Endothelial cell of umbilical vein (primary cell): ENCODE measurements around the gene CCR3. TPM values are rescaled to one million over a fixed set of nuclear protein-coding genes. Genes with fewer than 3 reads are reported as not detected.

Experiments used
- BruUV-seq: library from RNA; stranded (reverse); fragments of 400-500 nt; replicated peaks from 2 replicates; lab custom pipeline; 2021; lab: Mats Ljungman, UMichigan
- CTCF ChIA-PET: fragments of 300-600, 350-600 bp; sonication (Branson Sonifier 250); formaldehyde crosslinking; loops from one replicate; lab custom pipeline; 2021; ENCODE audit warnings: antibody characterized with exemption, inconsistent platforms; lab: Charles Lee
- POLR2A ChIA-PET: fragments of 300-600, 350-600 bp; sonication (Branson Sonifier 250); formaldehyde crosslinking; loops from one replicate; lab custom pipeline; 2021; ENCODE audit warnings: antibody characterized with exemption, inconsistent platforms; lab: Charles Lee
- DNase-seq: peaks from one replicate; pipeline ENCODE4 v3.0.0-alpha.2; 2011; ENCODE audit warnings: low read depth, low spot score
- FAIRE-seq: peaks from 2 replicates; lab custom pipeline; 2011; peaks lifted over from hg19 to GRCh38; lab: Jason Lieb, UNC
- H2AFZ ChIP-seq: 2 replicates; pipeline ENCODE4 v1.6.0; 2012; ENCODE audit warnings: low read depth, low read length, control low read depth, inconsistent platforms
- H3K27ac ChIP-seq: 2 replicates; pipeline ENCODE4 v1.5.1; 2011; ENCODE audit warnings: low read depth, mild to moderate bottlenecking, control low read depth, low read length, moderate library complexity; ENCODE audit not compliant: insufficient read depth
- H3K27me3 ChIP-seq, 2 experiments: 2 replicates each; pipeline versions ENCODE4 v1.6.0 to v1.6.1; 2011; ENCODE audit warnings: low read length in 2 of 2, mixed read lengths in 1 of 2; ENCODE audit not compliant: control insufficient read depth in 2 of 2, insufficient read depth in 2 of 2
- H3K36me3 ChIP-seq, 2 experiments: 2 replicates in 1 of 2; 3 replicates in 1 of 2; pipeline ENCODE4 v1.5.1; 2011; ENCODE audit warnings: low read length in 2 of 2, mild to moderate bottlenecking in 1 of 2, moderate library complexity in 1 of 2; ENCODE audit not compliant: control insufficient read depth in 2 of 2, insufficient read depth in 2 of 2; ENCODE audit errors: extremely low read depth in 1 of 2
- H3K4me1 ChIP-seq: 3 replicates; pipeline ENCODE4 v1.5.1; 2011; ENCODE audit warnings: mild to moderate bottlenecking, low read length; ENCODE audit not compliant: control insufficient read depth, insufficient read depth; ENCODE audit errors: extremely low read depth
- H3K4me2 ChIP-seq: 2 replicates; pipeline ENCODE4 v1.6.1; 2011; ENCODE audit warnings: low read length, control low read depth, mixed read lengths; ENCODE audit not compliant: insufficient read depth
- H3K4me3 ChIP-seq, 3 experiments: fragments of 200-600 bp in 1 of 3; sonication (generic), shearing (Covaris generic) in 1 of 3; replicated peaks in 1 of 3; 2 replicates each; pipeline ENCODE4 v1.5.1; 2011 to 2016; ENCODE audit warnings: control low read depth in 3 of 3, low read length in 3 of 3, mild to moderate bottlenecking in 2 of 3, inconsistent platforms in 1 of 3, low read depth in 1 of 3, moderate library complexity in 1 of 3; ENCODE audit not compliant: insufficient read depth in 1 of 3
- H3K79me2 ChIP-seq: 2 replicates; pipeline ENCODE4 v1.6.0; 2012; ENCODE audit warnings: low read length, inconsistent platforms; ENCODE audit not compliant: control insufficient read depth, insufficient read depth
- H3K9ac ChIP-seq: replicated peaks from 2 replicates; pipeline ENCODE3; 2011; ENCODE audit warnings: low read length, control low read depth; ENCODE audit not compliant: insufficient read depth; ENCODE audit errors: extremely low read depth
- H3K9me1 ChIP-seq: replicated peaks from 3 replicates; pipeline ENCODE4 v1.6.0; 2011; ENCODE audit warnings: mild to moderate bottlenecking, low read length; ENCODE audit not compliant: control insufficient read depth, insufficient read depth; ENCODE audit errors: extremely low read depth
- H3K9me3 ChIP-seq: replicated peaks from 2 replicates; pipeline ENCODE4 v1.5.1; 2012; ENCODE audit warnings: low read length, inconsistent platforms; ENCODE audit not compliant: control insufficient read depth, insufficient read depth
- H4K20me1 ChIP-seq: replicated peaks from 2 replicates; pipeline ENCODE3; 2011; ENCODE audit warnings: mild to moderate bottlenecking, low read length; ENCODE audit not compliant: control insufficient read depth, insufficient read depth; ENCODE audit errors: extremely low read depth
- CTCF ChIP-seq, 2 donors: IDR thresholded peaks; 1 replicate in 1 of 2; 2 replicates in 1 of 2; pipeline ENCODE4 v1.5.1; 2011; ENCODE audit warnings: low read length in 2 of 2, mild to moderate bottlenecking in 2 of 2, moderate library complexity in 2 of 2, control low read depth in 1 of 2, inconsistent platforms in 1 of 2, low read depth in 1 of 2; ENCODE audit not compliant: insufficient read depth in 1 of 2; ENCODE audit errors: extremely low read depth in 1 of 2
- EZH2 ChIP-seq: IDR thresholded peaks from 2 replicates; pipeline ENCODE4 v1.6.1; 2012; ENCODE audit warnings: borderline replicate concordance, low read depth, mild to moderate bottlenecking, moderate library complexity, low read length, inconsistent platforms; ENCODE audit not compliant: severe bottlenecking
- FOS ChIP-seq: IDR thresholded peaks from 2 replicates; pipeline ENCODE4 v1.6.1; 2011; ENCODE audit warnings: mild to moderate bottlenecking, low read length, moderate library complexity, borderline replicate concordance; ENCODE audit not compliant: insufficient read depth
- GATA2 ChIP-seq: IDR thresholded peaks from 2 replicates; pipeline ENCODE4 v1.7.0; 2011; ENCODE audit warnings: low read depth, mild to moderate bottlenecking, moderate library complexity, mixed read lengths, low read length; ENCODE audit not compliant: insufficient read length, insufficient read depth
- JUN ChIP-seq: IDR thresholded peaks from 2 replicates; pipeline ENCODE4 v1.6.1; 2011; ENCODE audit warnings: borderline replicate concordance, low read depth; ENCODE audit not compliant: insufficient read length, insufficient read depth
- MAX ChIP-seq: IDR thresholded peaks from 2 replicates; pipeline ENCODE4 v1.6.1; 2011; ENCODE audit not compliant: insufficient read depth, insufficient read length
- MYC ChIP-seq: IDR thresholded peaks from one replicate; pipeline ENCODE4 v1.6.1; 2011; ENCODE audit warnings: mild to moderate bottlenecking, low read depth, low read length
- POLR2A ChIP-seq: IDR thresholded peaks from 2 replicates; pipeline ENCODE4 v1.6.1; 2012; ENCODE audit warnings: low read depth, mild to moderate bottlenecking, control low read depth, low read length
- POLR2AphosphoS5 ChIP-seq: IDR thresholded peaks from 2 replicates; pipeline ENCODE4 v1.6.1; 2012; ENCODE audit warnings: low read depth, mild to moderate bottlenecking, control low read depth, low read length, moderate library complexity; ENCODE audit not compliant: insufficient read depth
- dilution Hi-C: fragments of 300-500 bp; cut with MboI; formaldehyde crosslinking; loops from one replicate; pipeline ENCODE4 v1.15.0; 2019; ENCODE audit warnings: low sequenced_read_pairs; ENCODE audit not compliant: extremely low pct_ligation_motif_present
- intact Hi-C: fragments of 100-400 bp; cut with micrococcal nuclease; formaldehyde crosslinking; loops from one replicate; pipeline ENCODE4 v1.10.0; 2022
- polyA plus RNA-seq, 4 experiments: library from polyadenylated mRNA; depleted of rRNA in 3 of 4; stranded (reverse) in 3 of 4; unstranded in 1 of 4; fragments of >200 nt; gene quantifications; 2 replicates each; pipeline versions ENCODE4 v1.2.1 to v1.2.3, GENCODE V29; 2011 to 2012; ENCODE audit warnings: missing spikeins in 1 of 4
- total RNA-seq: library from RNA; stranded (reverse); gene quantifications from 2 replicates; pipeline ENCODE4 v1.2.3, GENCODE V29; 2021

The CCR3 gene
- total and polyA plus RNA-seq, 2 donors (not counting 3 experiments of a cell fraction or from before 2014, with no cell fraction given) = not detected

- H3K27me3 ChIP-seq = peaks cover 0 to 19% of the 10 kb centered on the region in 2 experiments
- no peaks in the 10 kb centered on the region for H3K4me1 ChIP-seq
- no peak overlapping the region for H3K4me2 ChIP-seq
- H3K9ac ChIP-seq = no peak overlapping the region
- FAIRE-seq = no peak
- TF ChIP-seq FOS (no peak), POLR2AphosphoS5 (no peak), MYC (no peak)
- H3K27ac ChIP-seq = no peak overlapping the region
- no peaks in the 10 kb centered on the region for H3K9me1 ChIP-seq
- BruUV-seq = no TSS peak
- dilution Hi-C loops (no loop called here), intact Hi-C loops (no loop called here)
- CTCF ChIA-PET = no interaction called here
- no peaks in the 10 kb centered on the region for H3K36me3 ChIP-seq
- no peak overlapping the region for H2AFZ ChIP-seq
- POLR2A ChIA-PET = no interaction called here
- H3K79me2 ChIP-seq = no peaks in the 10 kb centered on the region
- no peak for DNase-seq
- no peaks in the 10 kb centered on the region for H3K9me3 ChIP-seq
- no peaks in the 10 kb centered on the region for H4K20me1 ChIP-seq
- no peak overlapping the region for H3K4me3 ChIP-seq
Measured at GRCh38 chr3:46304739-46305138, 62.5 kb downstream of the CCR3 start.

GRCh38 chr3:46312991-46313390 lies 70.7 kb downstream of the CCR3 start:
- H3K4me1 ChIP-seq = no peaks in the 10 kb centered on the region
- intact Hi-C loops = no loop called here
- no peaks in the 10 kb centered on the region for H3K9me1 ChIP-seq
- no peaks in the 10 kb centered on the region for H3K9me3 ChIP-seq
- H3K36me3 ChIP-seq = no peaks in the 10 kb centered on the region
- no TSS peak for BruUV-seq
- H3K27me3 ChIP-seq = peaks cover 0 to 7% of the 10 kb centered on the region in 2 experiments
- no peaks in the 10 kb centered on the region for H3K79me2 ChIP-seq
- H4K20me1 ChIP-seq = no peaks in the 10 kb centered on the region
- H2AFZ ChIP-seq = no peak overlapping the region
- DNase-seq = no peak
- no peak overlapping the region for H3K9ac ChIP-seq
- dilution Hi-C loops = no loop called here
- no peak overlapping the region for H3K4me3 ChIP-seq
- TF ChIP-seq EZH2 (no peak), GATA2 (no peak), MAX (no peak), FOS (no peak), JUN (no peak), POLR2A (no peak), POLR2AphosphoS5 (no peak), CTCF (IDR thresholded peaks at IDR 0.05; ENCODE audit: extremely low read depth in 1 of 2, insufficient read depth in 1 of 2, low read depth in 1 of 2, low read length in 2 of 2) (no peak), MYC (no peak)
- CTCF ChIA-PET = no interaction called here
- no peak for FAIRE-seq
- H3K27ac ChIP-seq = no peak overlapping the region
- H3K4me2 ChIP-seq = no peak overlapping the region
- POLR2A ChIA-PET = no interaction called here
